ENCODE results near the gene AFF1.
A peak's percentile ranks its signal among the peaks of the same experiment; 100 is the strongest.
"Not testable (repeated sequence)": the region's sequence is repeated elsewhere in the genome, so short reads cannot be mapped to it uniquely, and the experiment has no call there.

The AFF1 gene

GRCh38 chr4:86977621-86978184 lies 42.9 kb downstream of the AFF1 start:
- no peak for DNase-seq (ENCODE audit: low spot score)

GRCh38 chr4:86978709-86979108 lies 43.9 kb downstream of the AFF1 start:
- DNase-seq (ENCODE audit: low spot score): no peak

- DNase-seq (ENCODE audit: low spot score): no peak
These were observed 45.4 kb downstream of the AFF1 start for GRCh38 chr4:86980230-86980629.

- DNase-seq (ENCODE audit: low spot score): no peak
These were observed 47.0 kb downstream of the AFF1 start for GRCh38 chr4:86981789-86982188.

- not testable (repeated sequence) for DNase-seq (ENCODE audit: low spot score)
These were observed 51.0 kb downstream of the AFF1 start for GRCh38 chr4:86985852-86986251.

GRCh38 chr4:86989658-86990057 lies 54.8 kb downstream of the AFF1 start:
- DNase-seq (ENCODE audit: low spot score): not testable (repeated sequence)

GRCh38 chr4:86990510-86990909 lies 55.7 kb downstream of the AFF1 start:
- DNase-seq (ENCODE audit: low spot score): no peak

- DNase-seq (ENCODE audit: low spot score): no peak
These were observed 57.2 kb downstream of the AFF1 start for GRCh38 chr4:86991994-86992393.

- no peak for DNase-seq (ENCODE audit: low spot score)
These were observed 59.3 kb downstream of the AFF1 start for GRCh38 chr4:86993909-86994681.

GRCh38 chr4:86994686-86995085 lies 59.9 kb downstream of the AFF1 start:
- no peak for DNase-seq (ENCODE audit: low spot score)

GRCh38 chr4:86996510-86996909 lies 61.7 kb downstream of the AFF1 start:
- DNase-seq (ENCODE audit: low spot score): not testable (repeated sequence)

GRCh38 chr4:86999136-86999643 lies 64.4 kb downstream of the AFF1 start:
- DNase-seq (ENCODE audit: low spot score): no peak

GRCh38 chr4:87002682-87003043 lies 67.9 kb downstream of the AFF1 start:
- no peak for DNase-seq (ENCODE audit: low spot score)

GRCh38 chr4:87003266-87003665 lies 68.5 kb downstream of the AFF1 start:
- no peak for DNase-seq (ENCODE audit: low spot score)

GRCh38 chr4:87005369-87005689 lies 70.5 kb downstream of the AFF1 start:
- DNase-seq (ENCODE audit: low spot score): no peak

GRCh38 chr4:87005690-87006425 lies 71.0 kb downstream of the AFF1 start:
- no peak for DNase-seq (ENCODE audit: low spot score)

- DNase-seq (ENCODE audit: low spot score): no peak
These were observed 71.5 kb downstream of the AFF1 start for GRCh38 chr4:87006426-87006675.

GRCh38 chr4:87006676-87007527 lies 72.1 kb downstream of the AFF1 start:
- DNase-seq (ENCODE audit: low spot score): peak; percentile 97

GRCh38 chr4:87007528-87008446 lies 73.0 kb downstream of the AFF1 start:
- peak; percentile 51 for DNase-seq (ENCODE audit: low spot score)

GRCh38 chr4:87009095-87009648 lies 74.4 kb downstream of the AFF1 start:
- DNase-seq (ENCODE audit: low spot score): peak; percentile 40

- no peak for DNase-seq (ENCODE audit: low spot score)
These were observed 75.4 kb downstream of the AFF1 start for GRCh38 chr4:87010192-87010591.

All from D341Med (cell line).